Epidermal melanocyte (primary cell): ENCODE data around the gene POLG2.
"Not testable (repeated sequence)": the region's sequence is repeated elsewhere in the genome, so short reads cannot be mapped to it uniquely, and the experiment has no call there.

Experiments used
- DNase-seq: peaks from one replicate; pipeline ENCODE4 v3.0.0; 2011; ENCODE audit warnings: low spot score; ENCODE audit not compliant: insufficient read length

Gene POLG2

DNA sequence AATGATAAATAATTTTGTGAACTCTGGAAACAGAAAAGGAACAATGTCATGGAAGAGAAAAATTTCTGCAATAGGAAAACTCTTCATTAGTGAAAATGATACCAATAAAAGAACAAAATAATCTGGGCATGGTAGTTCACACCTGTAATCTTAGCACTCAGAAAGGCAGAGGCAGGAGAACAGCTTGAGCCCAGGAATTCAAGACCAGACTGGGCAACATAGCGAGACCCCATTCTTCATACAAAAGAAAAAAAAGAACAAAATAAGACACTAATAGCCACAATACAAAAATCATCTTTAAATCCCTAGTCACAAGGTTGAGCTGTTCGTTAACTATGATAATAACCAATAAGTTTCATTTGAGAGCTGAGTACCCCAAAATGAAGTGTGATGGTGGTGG, 8.6 kb downstream of the POLG2 start:
- no peak for DNase-seq

DNA sequence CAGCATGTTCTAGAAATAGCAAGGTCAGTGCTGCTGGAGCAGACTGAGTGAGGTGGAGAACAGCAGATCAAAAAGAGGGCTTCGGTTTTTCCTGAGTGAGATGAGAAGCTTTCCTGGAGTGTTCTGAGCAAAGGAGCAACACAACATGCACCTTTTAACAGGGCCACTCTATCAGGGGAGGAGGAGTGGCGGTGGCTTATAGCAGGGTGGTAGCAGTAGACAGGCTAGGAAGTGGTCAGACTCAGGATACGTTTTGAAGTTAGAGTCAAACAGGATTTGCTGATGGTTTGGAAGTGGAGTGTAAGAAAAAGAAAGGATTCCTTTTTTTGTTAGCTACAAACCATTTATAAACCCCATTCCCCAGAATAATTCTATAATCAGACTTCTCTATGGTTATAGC, 12.5 kb downstream of the POLG2 start:
- DNase-seq, result no peak

DNA sequence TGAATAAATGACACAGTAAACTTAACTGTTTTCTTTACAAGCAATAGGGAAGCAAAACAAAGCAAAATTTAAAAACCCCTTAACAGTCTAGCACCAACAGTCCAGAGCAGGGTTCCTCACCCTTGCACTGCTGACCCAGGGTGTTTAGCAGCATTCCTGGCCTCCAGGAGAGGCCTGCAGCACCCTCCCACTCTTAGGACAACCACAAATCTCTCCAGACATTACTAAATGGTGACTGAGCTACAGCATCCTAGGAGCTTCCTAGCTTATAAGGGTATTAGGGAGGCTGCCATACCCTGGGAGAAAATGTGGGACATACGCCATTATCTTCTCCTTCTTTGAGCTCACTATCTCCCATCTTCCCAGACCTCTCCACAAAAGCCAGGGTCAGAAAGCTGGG, 15.9 kb downstream of the POLG2 start:
- DNase-seq, result no peak

DNA sequence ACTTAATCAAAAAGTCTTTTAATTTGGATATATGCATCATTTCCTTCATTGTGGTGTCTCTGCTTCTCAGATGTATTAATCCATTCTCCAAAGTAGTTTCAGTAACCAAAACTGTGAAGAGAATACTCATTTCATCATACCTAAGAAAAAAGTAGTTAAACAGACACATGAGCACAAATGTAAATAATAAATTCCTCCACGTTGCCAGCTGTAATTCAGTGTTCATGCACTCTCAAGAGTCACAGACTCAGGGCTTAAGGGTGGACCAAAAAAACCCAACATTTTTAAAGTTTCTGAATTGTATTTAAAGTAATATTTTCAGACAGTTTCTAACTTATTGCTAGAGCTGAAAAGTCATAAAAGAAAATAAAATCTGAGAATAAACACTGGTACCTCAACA, 19.0 kb downstream of the POLG2 start:
- DNase-seq, result no peak

DNA sequence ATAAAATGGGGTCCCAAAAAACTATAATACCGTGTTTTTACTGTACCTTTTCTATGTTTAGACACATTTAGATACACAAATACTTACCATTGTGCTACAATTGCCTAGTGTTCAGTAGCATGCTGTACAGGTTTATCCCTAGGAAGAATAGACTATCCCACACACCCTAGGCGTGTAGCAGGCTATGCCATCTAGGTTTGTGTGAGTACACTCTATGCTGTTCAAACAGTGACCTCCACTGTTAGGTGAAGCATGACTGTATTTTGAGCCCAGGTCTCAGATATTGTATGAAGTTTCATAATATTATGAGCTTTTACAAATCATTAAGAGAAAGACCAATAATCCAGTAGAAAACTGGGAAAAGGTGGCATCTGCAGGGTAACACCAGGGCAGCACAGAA, 24.3 kb downstream of the POLG2 start:
- no peak for DNase-seq

DNA sequence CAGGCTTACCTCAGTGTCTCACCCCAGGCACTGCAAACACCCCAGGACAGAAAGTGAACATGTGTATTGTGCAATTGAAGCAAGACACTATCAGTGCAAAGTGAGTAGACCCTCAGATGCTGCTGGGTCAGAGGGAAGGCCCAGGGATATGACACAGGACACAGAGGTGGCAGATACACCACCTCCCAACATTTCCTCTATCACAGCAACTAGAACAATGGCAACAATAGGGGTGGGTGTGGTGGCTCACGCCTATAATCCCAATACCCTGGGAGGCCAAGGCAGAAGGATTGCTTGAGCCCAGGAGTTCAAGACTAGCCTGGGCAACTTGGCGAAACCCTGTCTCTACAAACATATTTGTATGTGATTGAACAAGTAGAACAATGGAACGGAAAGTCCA, 25.4 kb downstream of the POLG2 start:
- no peak for DNase-seq

DNA sequence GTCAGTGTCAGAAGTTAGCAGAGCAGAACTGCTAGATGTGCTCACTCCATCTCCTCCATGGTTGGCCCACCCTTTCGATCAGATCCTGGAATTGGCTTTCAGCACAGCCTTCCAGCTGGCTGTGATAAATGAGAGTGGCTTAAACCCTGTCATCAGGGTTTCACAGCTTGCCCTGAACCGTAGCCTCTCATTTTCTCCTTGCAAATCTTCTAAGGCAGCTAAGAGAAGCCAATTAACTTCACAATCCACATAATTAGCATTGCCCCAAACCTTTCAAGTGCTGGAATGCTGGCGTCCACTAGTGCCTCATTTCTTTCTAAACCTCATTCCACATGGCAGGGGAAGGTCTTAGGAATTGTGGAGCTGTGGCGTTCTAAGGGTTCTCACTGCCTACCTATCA, 26.2 kb downstream of the POLG2 start:
- DNase-seq, result no peak

DNA sequence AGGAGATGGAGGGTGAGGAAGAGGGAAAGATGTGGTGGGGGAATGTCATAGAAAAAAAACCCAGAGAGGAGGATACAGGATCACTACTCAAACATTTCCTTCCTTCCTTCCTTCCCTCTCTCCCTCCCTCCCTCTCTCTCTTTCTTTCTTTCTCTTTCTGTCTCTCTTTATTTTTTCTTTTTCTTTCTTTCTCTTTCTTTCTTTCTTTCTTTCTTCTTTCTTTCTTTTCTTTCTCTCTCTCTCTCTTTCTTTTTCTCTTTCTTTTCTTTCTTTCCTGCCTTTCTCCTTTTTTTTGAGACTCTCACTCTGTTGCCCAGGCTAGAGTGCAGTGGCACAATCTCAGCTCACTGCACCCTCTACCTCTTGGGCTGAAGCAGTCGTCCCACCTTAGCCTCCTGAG, 30.0 kb downstream of the POLG2 start:
- DNase-seq, result not testable (repeated sequence)

DNA sequence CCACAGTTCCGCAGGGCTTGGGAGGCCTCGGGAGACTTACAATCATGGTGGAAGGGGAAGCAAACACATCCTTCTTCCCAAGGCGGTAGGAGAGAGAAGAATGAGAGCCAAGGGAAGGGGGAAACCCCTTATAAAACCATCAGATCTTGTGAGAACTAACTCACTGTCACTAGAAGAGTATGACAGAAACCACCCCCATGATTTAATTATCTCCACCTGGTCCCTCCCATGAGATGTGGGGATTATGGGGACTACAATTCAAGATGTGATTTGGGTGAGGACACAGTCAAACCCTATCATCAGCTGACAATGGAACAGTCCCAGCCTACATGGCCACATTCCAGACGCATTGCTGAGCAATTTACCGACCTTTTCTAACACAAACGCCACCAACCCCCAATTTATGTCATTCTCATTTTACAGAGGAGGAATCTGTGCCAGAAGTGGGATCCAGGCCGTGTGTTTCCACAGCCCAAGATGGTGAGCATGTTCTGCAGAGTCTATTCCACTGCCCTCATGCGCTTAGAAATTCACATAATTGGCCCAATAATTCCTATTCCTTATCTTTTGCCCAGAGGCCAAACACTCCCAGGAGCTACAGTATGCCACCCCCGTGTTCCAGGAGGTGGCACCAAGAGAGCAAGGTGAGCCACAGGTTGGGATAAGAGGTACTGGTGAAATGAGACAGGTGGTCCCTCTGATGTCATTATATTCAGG, 30.7 kb downstream of the POLG2 start:
- no peak for DNase-seq

DNA sequence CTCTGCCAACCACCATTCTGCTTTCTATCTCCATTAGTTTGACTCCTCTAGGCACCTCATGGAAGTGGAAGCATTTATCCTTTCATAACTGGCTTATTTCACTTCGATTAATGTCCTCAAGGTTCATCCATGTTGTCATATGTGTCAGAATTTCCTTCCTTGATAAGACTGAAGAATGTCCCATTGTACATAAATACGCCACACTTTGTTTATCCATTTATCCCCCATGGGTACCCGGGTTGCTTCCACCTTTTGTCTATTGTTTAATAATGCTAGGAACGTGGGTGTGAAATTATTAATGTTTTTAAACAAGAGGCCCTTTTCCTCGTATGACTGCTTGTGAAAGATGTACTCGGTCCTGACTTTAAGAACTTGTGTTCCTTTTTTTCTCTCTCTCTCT, 35.1 kb downstream of the POLG2 start:
- no peak for DNase-seq

DNA sequence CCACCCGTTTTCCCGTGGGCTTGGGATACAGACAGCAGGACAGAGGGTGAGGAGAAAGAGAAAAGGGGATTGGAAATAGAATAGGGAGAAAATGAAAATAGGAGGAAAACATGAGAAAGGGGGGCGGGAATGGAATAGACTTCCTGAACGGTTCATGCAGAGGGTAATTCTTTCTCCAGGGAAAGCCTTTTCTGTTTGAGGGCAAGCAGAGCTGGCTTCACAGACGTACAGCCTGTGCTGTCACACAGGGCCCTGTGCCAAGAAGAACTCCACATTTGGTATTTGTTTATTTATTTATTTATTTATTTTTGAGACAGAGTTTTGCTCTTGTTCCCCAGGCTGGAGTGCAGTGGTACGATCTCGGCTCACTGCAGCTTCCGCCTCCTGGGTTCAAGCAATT, 35.9 kb downstream of the POLG2 start:
- no peak for DNase-seq

DNA sequence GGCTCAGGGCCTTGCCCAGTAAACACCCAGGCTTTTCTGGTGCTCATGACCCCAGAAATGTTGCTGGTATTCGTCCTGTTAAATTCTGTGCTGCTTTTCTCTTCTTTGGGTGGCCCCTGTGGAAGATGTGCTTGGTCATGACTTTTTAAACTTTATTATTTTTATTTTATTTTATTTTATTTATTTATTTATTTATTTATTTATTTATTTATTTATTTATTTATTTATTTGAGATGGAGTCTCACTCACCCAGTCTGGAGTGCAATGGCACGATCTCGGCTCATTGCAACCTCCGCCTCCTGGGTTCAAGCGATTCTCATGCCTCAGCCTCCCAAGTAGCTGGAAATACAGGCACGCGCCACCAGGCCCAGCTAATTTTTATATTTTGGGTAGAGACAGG, 37.0 kb downstream of the POLG2 start:
- not testable (repeated sequence) for DNase-seq

DNA sequence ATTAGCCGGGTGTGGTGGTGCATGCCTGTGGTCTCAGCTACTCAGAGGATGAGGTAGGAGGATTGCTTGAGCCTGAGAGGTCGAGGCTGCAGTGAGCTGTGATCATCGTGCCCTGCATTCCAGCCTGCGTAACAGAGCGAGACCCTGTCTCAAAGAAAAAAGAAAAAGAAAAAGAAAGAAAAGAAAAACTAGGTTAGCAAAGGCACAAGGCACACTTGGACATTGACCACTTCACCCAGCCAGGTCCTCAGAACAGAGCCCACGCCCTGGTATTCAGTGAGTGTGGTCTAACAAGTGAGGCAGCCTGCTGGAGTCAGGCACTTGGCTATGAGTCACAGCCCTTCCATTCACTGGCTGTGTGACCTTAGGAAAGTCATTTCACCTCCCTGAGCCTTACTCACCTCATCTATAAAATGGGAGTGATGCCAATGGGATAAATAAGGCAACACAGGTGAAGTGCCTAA, 37.5 kb downstream of the POLG2 start:
- no peak for DNase-seq

DNA sequence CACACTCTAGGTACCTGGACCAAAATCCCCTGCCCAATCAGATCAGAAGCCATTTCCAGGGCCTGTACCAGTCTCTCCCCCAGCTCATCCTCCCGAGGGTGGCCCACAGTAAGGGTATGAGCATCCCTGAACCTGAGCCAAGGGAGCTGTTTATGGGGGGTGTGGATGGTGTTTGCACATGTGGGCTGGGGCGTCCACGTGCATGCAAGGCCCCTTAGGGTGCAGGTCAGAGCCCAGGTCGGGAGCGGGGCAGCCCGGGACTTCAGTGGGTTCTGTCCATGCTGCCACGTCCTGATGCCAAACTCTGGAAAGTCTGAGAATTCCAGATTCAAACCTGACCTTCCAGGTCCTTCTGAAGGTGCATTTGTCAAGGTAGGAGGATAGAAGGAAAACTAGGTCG, 38.1 kb downstream of the POLG2 start:
- DNase-seq, result no peak

DNA sequence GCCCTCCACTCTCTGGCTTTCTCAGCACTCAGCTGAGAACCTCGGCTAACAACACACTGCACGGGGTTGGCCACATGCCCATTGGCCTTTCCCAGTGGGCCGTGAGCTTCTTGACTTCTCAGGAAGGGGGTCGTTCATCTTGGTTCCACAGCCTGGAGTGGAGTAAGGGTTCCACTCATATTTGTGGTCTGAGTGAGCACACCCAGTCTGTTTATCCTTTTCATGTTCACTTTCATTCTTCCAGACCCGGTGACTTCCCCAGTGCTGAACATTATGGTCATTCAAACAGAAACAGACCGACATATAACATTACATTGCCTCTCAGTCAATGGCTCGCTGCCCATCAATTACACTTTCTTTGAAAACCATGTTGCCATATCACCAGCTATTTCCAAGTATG, 39.7 kb downstream of the POLG2 start:
- no peak for DNase-seq

DNA sequence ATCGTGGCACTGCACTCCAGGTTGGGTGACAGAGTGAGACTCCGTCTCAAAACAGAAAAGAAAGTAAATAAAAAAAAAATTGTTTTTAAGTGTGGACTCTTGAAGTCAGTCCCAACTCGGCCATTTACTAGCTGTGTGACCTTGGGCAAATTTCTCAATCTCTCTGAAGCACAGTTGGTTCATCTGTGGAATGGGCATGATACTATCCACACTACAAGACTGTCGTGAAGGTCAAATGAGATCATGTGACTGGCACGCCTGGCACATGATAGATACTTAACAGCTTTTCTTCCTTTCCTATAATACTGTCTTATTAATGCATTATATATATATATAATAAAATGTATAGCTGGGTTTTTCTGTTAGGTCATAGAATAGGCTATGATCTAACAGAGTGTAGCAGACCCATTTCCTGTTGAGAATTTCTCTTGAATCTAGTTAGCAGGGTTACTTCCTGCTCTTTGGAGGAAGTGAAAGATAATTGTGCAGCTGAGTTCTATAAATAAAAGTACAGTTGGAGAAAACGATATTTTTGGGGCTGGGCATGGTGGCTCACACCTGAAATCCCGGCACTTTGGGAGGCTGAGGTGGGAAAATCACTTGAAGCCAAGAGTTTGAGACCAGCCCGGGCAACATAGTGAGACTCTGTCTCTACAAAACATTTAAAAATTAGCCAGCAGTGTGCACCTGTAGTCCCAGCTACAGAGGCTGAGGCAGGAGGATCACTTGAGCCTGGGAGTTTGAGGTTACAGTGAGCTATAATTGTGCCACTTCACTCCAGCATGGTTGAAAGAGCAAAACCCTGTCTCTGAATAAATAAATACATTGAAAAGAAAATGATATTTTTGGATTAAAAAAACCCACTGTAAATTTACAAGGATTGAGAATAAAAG, 40.6 kb downstream of the POLG2 start:
- no peak for DNase-seq

DNA sequence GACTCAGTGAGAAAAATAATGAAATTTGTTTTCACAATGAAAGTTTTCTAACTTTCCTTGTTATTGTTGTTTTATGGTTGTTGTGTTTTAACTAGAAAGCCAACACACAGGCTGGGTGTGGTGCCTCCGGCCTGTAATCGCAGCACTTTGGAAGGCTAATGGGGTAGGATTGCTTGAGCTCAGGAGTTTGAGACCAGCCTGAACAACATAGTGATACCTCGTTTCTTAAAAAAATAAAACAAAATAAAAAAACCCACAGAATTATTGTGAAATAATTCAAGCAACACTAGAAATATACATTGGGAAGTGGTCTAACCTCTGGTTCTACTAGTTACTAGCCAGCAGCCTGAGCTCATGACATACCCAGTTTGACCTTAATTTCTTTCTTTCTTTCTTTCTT, 47.3 kb downstream of the POLG2 start:
- DNase-seq, result no peak

DNA sequence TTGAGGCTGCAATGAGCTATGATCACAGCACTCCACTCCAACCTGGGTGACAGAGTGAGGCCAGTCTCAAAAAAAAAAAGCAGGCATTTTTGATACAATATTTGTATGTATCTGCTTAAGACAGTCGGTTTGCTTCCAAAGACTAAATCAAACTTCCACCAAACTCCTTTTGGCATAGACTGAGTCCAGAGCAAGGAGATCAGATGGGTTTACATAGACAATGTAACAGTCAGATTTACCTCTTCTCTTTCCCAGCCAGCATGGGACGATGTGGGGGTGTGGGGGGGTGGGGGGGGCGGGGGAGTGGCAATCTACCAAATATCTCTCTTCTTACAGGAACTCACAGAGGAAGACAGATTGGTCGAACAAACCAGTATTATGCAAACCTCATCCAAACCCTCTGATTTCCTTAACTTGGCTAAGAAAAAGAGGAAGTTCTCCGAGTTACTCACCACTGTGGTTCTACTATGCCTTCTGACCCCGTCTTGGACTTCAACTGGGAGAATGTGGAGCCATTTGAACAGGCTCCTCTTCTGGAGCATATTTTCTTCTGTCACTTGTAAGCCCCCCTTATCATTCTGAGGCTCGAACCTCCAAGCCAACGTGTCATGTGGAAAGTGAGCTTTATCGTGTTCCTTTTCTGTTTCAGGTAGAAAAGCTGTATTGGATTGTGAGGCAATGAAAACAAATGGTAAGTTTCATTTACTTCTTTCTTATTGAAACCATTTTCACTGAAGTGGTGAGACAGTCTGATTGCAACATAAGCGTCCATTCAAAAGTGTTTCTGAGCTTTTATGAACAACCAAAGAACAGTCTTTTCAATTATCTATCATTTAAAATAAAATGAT, 48.0 kb downstream of the POLG2 start, which contains the start of gene MILR1:
Gene MILR1 (plus strand): TSS at position 451 of the 848 bp plus-strand sequence. CDS start 54 bp downstream, at position 505.
- DNase-seq, result no peak

DNA sequence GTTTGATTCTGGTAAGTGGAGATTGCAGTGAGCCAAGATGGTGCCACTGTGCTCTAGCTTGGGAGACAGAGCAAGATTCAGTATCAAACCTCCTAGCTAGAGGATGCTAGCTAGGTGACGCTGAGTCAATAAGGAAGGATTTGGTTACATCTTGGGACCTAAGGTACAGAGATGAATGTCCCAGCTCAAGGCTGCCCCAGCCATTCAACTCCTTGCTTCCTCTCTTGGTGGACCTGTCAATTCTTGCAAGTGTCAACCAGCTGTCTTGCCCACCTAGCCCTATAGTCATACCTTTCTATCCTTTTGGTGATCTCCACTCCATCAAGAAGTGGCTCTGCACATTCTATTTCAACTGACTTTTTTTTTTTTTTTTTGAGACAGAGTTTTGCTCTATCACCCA, 49.3 kb downstream of the POLG2 start:
- DNase-seq, result no peak

DNA sequence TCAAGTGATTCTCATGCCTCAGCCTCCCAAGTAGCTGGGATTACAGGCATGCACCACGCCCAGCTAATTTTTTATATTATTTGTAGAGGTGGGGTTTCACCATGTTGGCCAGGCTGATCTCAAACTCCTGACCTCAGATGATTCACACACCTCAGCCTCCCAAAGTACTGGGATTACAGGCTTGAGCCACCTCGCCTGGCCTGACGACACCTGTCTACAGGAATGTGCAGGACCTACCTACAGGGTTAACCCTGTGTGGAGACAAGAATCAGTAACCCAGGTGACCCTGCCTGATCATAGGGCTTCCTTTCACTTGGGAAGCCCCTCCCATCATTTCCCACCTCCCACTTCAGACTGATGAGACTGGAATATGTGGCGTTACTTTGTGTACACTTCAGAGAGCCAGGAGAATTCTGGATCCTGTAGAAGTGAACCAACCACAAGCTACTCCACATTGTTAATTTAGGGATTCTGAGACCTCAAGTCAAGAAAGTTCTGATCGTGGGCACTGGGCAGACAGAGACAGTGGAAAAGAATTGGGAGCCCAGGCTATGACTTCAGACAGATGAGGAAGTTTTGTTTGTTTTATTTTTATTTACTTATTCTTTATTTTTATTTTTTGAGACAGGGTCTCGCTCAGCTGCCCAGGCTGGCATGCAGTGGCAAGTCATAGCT, 53.6 kb downstream of the POLG2 start:
- DNase-seq, result no peak

DNA sequence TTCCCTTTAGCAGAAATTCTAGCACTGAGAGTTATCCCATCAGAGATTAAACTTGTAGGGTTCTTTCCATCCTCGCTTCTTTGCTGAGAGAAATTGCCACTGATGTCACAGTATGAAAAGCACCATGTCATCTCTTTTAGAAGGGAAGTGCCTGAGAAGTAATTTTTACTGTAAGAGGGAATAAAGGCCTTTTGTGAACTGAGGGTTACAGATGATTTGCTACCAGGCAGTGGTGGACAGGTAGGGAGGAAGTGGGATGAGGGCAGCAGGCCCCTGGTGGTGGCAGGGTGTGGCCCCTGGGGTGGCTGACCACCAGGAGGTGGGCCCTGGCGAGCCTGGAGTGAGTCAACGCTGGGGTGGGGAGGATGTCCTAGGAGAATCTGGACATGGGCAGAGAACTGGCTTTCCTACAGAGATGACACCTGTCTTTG, 54.3 kb downstream of the POLG2 start:
- DNase-seq, result no peak
